ENCODE data around the gene SLC35B1. TPM values are rescaled to one million over a fixed set of nuclear protein-coding genes. Genes with fewer than 3 reads are reported as not detected.

Gene SLC35B1
- total and polyA plus RNA-seq, 10 of the 15 experiments (the other 5 are each of a cell fraction or from before 2014, with no cell fraction given), result 40.0 to 113 (median 51.6) TPM

DNA sequence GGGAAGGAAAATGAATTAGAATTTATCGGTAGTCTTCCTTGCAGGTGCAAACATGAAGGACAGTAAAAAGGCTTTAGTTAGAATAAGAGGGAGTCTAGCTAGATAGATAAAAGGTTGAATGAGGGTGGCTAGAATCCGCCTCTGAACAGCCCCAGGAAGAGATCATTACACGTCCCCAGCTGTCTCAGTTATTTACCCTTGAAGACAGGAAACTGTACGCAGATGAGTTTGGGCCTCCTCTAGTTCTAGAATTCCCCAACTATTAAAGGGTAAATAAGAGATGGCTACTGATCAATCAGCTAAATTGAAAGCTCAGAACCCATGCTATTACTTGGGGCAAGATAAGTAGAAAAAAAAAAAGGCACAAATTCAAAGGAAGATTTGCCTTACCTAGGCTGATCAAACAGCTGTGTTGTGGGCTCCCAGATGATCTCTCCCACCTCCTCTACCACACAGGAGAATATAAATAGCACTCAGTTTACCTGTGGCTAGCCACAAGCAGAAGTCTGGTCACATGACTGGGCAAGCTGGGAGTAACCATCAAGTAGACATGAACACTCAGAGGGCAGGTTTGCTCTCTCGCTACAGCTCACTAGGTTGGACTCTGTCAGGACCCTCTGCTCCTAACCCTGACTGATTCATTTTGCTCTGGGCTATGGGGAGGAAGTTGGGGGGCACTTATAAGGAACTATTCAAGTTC, 39.2 kb upstream of the SLC35B1 start (continued):
- TF ChIP-seq MTA3 (IDR thresholded peaks at IDR 0.05; ENCODE audit: borderline replicate concordance, low read length) (peak; percentile 79; the same call in 1 of the 2 replicates), SMAD5 (IDR thresholded peaks at IDR 0.05; ENCODE audit: low read depth) (no peak), ATF7 (IDR thresholded peaks at IDR 0.05; ENCODE audit: low read depth) (peak; percentile 62), FOXM1 (IDR thresholded peaks at IDR 0.05; ENCODE audit: low read depth, low read length) (peak; percentile 85)

DNA sequence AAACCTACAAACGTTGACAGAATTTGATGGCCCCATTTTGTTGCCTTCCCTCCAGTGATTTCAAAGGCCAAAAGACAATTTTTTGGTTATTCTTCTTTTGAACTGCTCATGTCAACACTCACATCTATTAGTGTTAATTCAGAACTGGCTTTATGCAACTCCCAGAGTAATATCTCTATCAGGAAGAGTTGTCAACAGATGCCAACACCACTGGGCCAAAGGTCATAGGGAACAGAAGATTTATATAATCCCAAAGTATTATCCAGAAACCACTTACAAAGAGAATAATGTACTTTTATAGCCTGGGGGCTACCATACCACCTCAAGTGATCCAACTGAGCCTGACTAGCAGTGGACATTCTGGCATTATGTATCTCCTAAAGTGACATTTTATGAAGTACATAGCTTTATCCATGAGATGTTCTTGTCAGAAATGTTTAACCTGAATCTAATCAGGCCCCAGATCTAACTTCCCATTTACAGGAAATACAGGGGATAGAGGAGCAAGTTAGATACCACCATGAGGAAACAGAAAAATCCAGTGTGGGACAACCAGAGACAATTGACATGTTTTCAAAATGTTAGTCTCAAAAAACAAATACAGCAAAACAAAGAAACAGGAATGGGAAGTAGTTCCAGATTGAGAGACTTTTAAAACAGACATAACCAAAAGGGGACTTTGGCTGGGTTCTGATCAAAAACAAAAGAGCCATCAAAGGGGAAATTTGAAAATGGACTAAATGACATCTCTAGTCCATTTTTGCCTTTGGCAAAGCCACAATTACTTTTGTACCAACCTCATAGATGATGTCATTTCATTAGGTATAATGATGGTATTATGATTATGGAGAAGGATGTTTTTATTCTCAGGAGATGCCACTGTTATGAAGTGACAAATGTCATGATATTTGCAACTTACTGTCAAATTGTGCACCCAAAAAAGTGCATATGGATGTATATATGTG, 37.7 kb upstream of the SLC35B1 start:
- in situ Hi-C loops (cut with MboI), result no loop called here
- H3K4me3 ChIP-seq, result peak overlapping the region; percentile 66
- H3K79me2 ChIP-seq (ENCODE audit: control insufficient read depth, insufficient read depth, low read length), result peaks cover 43% of the 10 kb centered on the region
- ATAC-seq, result no peak
- intact Hi-C loops (cut with micrococcal nuclease; ENCODE audit: unreplicated experiment), result loop anchor here (2.0 kb wide), 1 partner anchor 43 kb away; the partner anchor contains the start of gene KAT7
- ChIA-PET RAD21 (ENCODE audit: unreplicated experiment) (interaction anchor here (1.3 to 3.7 kb wide), 4 partner anchors 16 to 43 kb away, joined by 4 to 23 read pairs (median 13); partner anchors contain the start of genes FAM117A and KAT7), SMC1A (ENCODE audit: uncharacterized antibody, unreplicated experiment) (interaction anchor here (0.7 to 7.6 kb wide), 8 partner anchors 7 to 584 kb away, joined by 3 to 128 read pairs (median 12); partner anchors contain the start of genes FAM117A and SLC35B1), POLR2A (interaction anchor here (0.6 to 5.5 kb wide), 2 partner anchors 17 to 311 kb away, joined by 5 to 116 read pairs; partner anchors contain the start of gene FAM117A), CTCF (no interaction called here)
- peak overlapping the region; percentile 92 for H3K27ac ChIP-seq (ENCODE audit: control insufficient read depth, insufficient read depth)
- peaks cover 76% of the 10 kb centered on the region for H3K4me1 ChIP-seq (ENCODE audit: control insufficient read depth, insufficient read depth, low read length)
- 25% methylated on average over 1 of the region's 1 CpG for WGBS (ENCODE audit: insufficient coverage, insufficient replicate concordance, low lambda C conversion rate, missing lambda C conversion rate)
- H3K4me2 ChIP-seq (ENCODE audit: control insufficient read depth, insufficient read depth), result peak overlapping the region; percentile 94
- no peak overlapping the region for H3K9ac ChIP-seq (ENCODE audit: control insufficient read depth, insufficient read depth, low read length)
- no peaks in the 10 kb centered on the region for H3K27me3 ChIP-seq (replicated peaks in 1 of 2; ENCODE audit: control insufficient read depth in 2 of 2, insufficient read depth in 2 of 2, low read length in 1 of 2)
- FAIRE-seq, result no peak
- BruUV-seq (replicated peaks), result no TSS peak
- H2AFZ ChIP-seq (ENCODE audit: control insufficient read depth, low read depth, low read length), result no peak overlapping the region
- H3K36me3 ChIP-seq (ENCODE audit: control insufficient read depth in 2 of 2, insufficient read depth in 2 of 2, low read length in 1 of 2), result peaks cover 0 to 3% of the 10 kb centered on the region in 2 experiments; a peak in 1 of 4 replicates
- no peaks in the 10 kb centered on the region for H3K9me3 ChIP-seq (replicated peaks; ENCODE audit: control insufficient read depth, insufficient read depth, low read length)
- no peak for DNase-seq (ENCODE audit: low read depth, low spot score)
- H4K20me1 ChIP-seq (ENCODE audit: control insufficient read depth, insufficient read depth), result no peaks in the 10 kb centered on the region
- no peak for TF ChIP-seq CHD1 (IDR thresholded peaks at IDR 0.05; ENCODE audit: low read depth, low read length)
- peak; percentile 60 for TF ChIP-seq MTA2 (IDR thresholded peaks at IDR 0.05; ENCODE audit: low read depth)
- TF ChIP-seq ETV6 (conservative IDR thresholded peaks at IDR 0.05 in 1 of 2, IDR thresholded peaks at IDR 0.05 in 1 of 2; ENCODE audit: borderline replicate concordance in 1 of 2, low read depth in 1 of 2), result peak in 1 of 2 experiments; percentile 25; a peak in 1 of 4 replicates
- peak; percentile 20; the same call in 1 of the 2 replicates for TF ChIP-seq BMI1 (IDR thresholded peaks at IDR 0.05; ENCODE audit: borderline replicate concordance)
- no peak for TF ChIP-seq BCL11A (IDR thresholded peaks at IDR 0.05; ENCODE audit: low read depth, low read length)
- peak; percentile 73 for TF ChIP-seq JUNB (IDR thresholded peaks at IDR 0.05)
- TF ChIP-seq IKZF2 (IDR thresholded peaks at IDR 0.05), result peak; percentile 58 to 61
- TF ChIP-seq TCF7 (IDR thresholded peaks at IDR 0.05; ENCODE audit: borderline replicate concordance), result peak; percentile 59; the same call in 1 of the 2 replicates
- TF ChIP-seq NFIC (IDR thresholded peaks at IDR 0.05; ENCODE audit: low read depth, low read length), result peak; percentile 78
- TF ChIP-seq, protein P1, sequence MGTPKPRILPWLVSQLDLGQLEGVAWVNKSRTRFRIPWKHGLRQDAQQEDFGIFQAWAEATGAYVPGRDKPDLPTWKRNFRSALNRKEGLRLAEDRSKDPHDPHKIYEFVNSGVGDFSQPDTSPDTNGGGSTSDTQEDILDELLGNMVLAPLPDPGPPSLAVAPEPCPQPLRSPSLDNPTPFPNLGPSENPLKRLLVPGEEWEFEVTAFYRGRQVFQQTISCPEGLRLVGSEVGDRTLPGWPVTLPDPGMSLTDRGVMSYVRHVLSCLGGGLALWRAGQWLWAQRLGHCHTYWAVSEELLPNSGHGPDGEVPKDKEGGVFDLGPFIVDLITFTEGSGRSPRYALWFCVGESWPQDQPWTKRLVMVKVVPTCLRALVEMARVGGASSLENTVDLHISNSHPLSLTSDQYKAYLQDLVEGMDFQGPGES (IDR thresholded peaks at IDR 0.05), result no peak
- TF ChIP-seq ZNF24 (IDR thresholded peaks at IDR 0.05), result peak; percentile 91
- TF ChIP-seq FOXM1 (IDR thresholded peaks at IDR 0.05; ENCODE audit: low read depth, low read length), result 0 out of 2 replicates have a peak, but pooled peaks have one; percentile 46
- no peak for TF ChIP-seq CBFB (IDR thresholded peaks at IDR 0.05; ENCODE audit: low read depth)
- no peak for TF ChIP-seq SPI1 (IDR thresholded peaks at IDR 0.05; ENCODE audit: borderline replicate concordance, insufficient read depth, low read depth, low read length)
- peak; percentile 87 for TF ChIP-seq RUNX3 (IDR thresholded peaks at IDR 0.05; ENCODE audit: low read length)
- peak; percentile 64 for TF ChIP-seq ATF2 (IDR thresholded peaks at IDR 0.05; ENCODE audit: low read length)
